Endothelial cell (in vitro differentiated cells): ENCODE data around the gene PDE1C. TPM values are rescaled to one million over a fixed set of nuclear protein-coding genes. Genes with fewer than 3 reads are reported as not detected.

Experiments used
- DNase-seq: peaks from one replicate; pipeline ENCODE4 v3.0.0; 2021; ENCODE audit warnings: low spot score
- H3K27ac Mint-ChIP-seq: one replicate; pipeline ENCODE4 v1.8.0; 2021; ENCODE audit warnings: mixed read lengths, inconsistent platforms; ENCODE audit not compliant: unreplicated experiment
- H3K27me3 Mint-ChIP-seq: one replicate; pipeline ENCODE4 v1.8.0; 2021; ENCODE audit warnings: mild to moderate bottlenecking, moderate library complexity, mixed read lengths, inconsistent platforms; ENCODE audit not compliant: unreplicated experiment
- H3K36me3 Mint-ChIP-seq: one replicate; pipeline ENCODE4 v1.8.0; 2021; ENCODE audit warnings: mild to moderate bottlenecking, low read depth, mixed read lengths, inconsistent platforms; ENCODE audit not compliant: unreplicated experiment
- H3K4me1 Mint-ChIP-seq: one replicate; pipeline ENCODE4 v1.8.0; 2021; ENCODE audit warnings: mild to moderate bottlenecking, mixed read lengths, inconsistent platforms; ENCODE audit not compliant: unreplicated experiment
- H3K4me3 Mint-ChIP-seq: one replicate; pipeline ENCODE4 v1.8.0; 2021; ENCODE audit warnings: mild to moderate bottlenecking, mixed read lengths, inconsistent platforms; ENCODE audit not compliant: unreplicated experiment
- H3K9me3 Mint-ChIP-seq: one replicate; pipeline ENCODE4 v1.8.0; 2021; ENCODE audit warnings: mixed read lengths, inconsistent platforms; ENCODE audit not compliant: unreplicated experiment
- CTCF ChIP-seq: fragments of 200-600 bp; sonication (generic); IDR thresholded peaks from one replicate; pipeline ENCODE4 v1.5.0; 2021; ENCODE audit warnings: antibody characterized with exemption; ENCODE audit not compliant: unreplicated experiment
- total RNA-seq: library from RNA; stranded (reverse); fragmentation: NEBNext Ultra II Directional; extraction: Animal tissue kit (Norgen Biotek cat#: 25700); gene quantifications from one replicate; pipeline ENCODE4 v1.2.1, GENCODE V29; 2021; ENCODE audit not compliant: unreplicated experiment

The PDE1C gene
- total RNA-seq, 1 donor from 2014 or later = 2.9 TPM

GRCh38 chr7:32047075-32047474, 23.1 kb downstream of the PDE1C start:
- no peak overlapping the region for H3K27ac Mint-ChIP-seq
- H3K4me3 Mint-ChIP-seq = no peak overlapping the region
- DNase-seq = no peak
- H3K27me3 Mint-ChIP-seq = no peaks in the 10 kb centered on the region
- no peaks in the 10 kb centered on the region for H3K9me3 Mint-ChIP-seq
- H3K36me3 Mint-ChIP-seq = no peaks in the 10 kb centered on the region
- H3K4me1 Mint-ChIP-seq = no peaks in the 10 kb centered on the region
- no peak for TF ChIP-seq CTCF

GRCh38 chr7:32045228-32045627, 25.0 kb downstream of the PDE1C start:
- H3K36me3 Mint-ChIP-seq = no peaks in the 10 kb centered on the region
- H3K9me3 Mint-ChIP-seq = no peaks in the 10 kb centered on the region
- H3K27ac Mint-ChIP-seq = no peak overlapping the region
- TF ChIP-seq CTCF = no peak
- no peaks in the 10 kb centered on the region for H3K27me3 Mint-ChIP-seq
- H3K4me1 Mint-ChIP-seq = no peaks in the 10 kb centered on the region
- no peak for DNase-seq
- H3K4me3 Mint-ChIP-seq = no peak overlapping the region

- no peak for TF ChIP-seq CTCF
- no peaks in the 10 kb centered on the region for H3K27me3 Mint-ChIP-seq
- H3K27ac Mint-ChIP-seq = no peak overlapping the region
- DNase-seq = no peak
- no peaks in the 10 kb centered on the region for H3K4me1 Mint-ChIP-seq
- H3K9me3 Mint-ChIP-seq = no peaks in the 10 kb centered on the region
- no peak overlapping the region for H3K4me3 Mint-ChIP-seq
- no peaks in the 10 kb centered on the region for H3K36me3 Mint-ChIP-seq
These were observed 25.5 kb downstream of the PDE1C start for GRCh38 chr7:32044739-32045138.

GRCh38 chr7:32043688-32044087, 26.5 kb downstream of the PDE1C start:
- Mint-ChIP-seq H3K27ac (no peak overlapping the region), H3K27me3 (no peaks in the 10 kb centered on the region), H3K4me1 (no peaks in the 10 kb centered on the region), H3K9me3 (no peaks in the 10 kb centered on the region), H3K4me3 (no peak overlapping the region), H3K36me3 (no peaks in the 10 kb centered on the region)
- TF ChIP-seq CTCF = no peak
- no peak for DNase-seq

- Mint-ChIP-seq H3K36me3 (no peaks in the 10 kb centered on the region), H3K27ac (no peak overlapping the region), H3K9me3 (no peaks in the 10 kb centered on the region), H3K27me3 (no peaks in the 10 kb centered on the region), H3K4me1 (no peaks in the 10 kb centered on the region), H3K4me3 (no peak overlapping the region)
- no peak for DNase-seq
- no peak for TF ChIP-seq CTCF
These were observed 27.3 kb downstream of the PDE1C start for GRCh38 chr7:32042900-32043299.
